Large intestine (tissue), 3 donors: ENCODE results near the gene PARP1. TPM values are rescaled to one million over a fixed set of nuclear protein-coding genes. Genes with fewer than 3 reads are reported as not detected.

ENCODE experiments used
- DNase-seq, 2 donors: peaks; one replicate each; pipeline versions ENCODE4 v3.0.0 to v3.0.0-alpha.2; 2013
- H3K27ac ChIP-seq: one replicate; pipeline ENCODE4 v1.5.1; 2013; ENCODE audit warnings: low read length
- H3K27me3 ChIP-seq: 2 replicates; pipeline ENCODE4 v1.6.1; 2013; ENCODE audit warnings: low read length; ENCODE audit not compliant: control insufficient read depth, insufficient read depth
- H3K36me3 ChIP-seq: 2 replicates; pipeline ENCODE4 v1.6.1; 2013; ENCODE audit warnings: low read length; ENCODE audit not compliant: control insufficient read depth, insufficient read depth
- H3K4me1 ChIP-seq: one replicate; pipeline ENCODE4 v1.6.1; 2013; ENCODE audit warnings: low read length; ENCODE audit not compliant: control insufficient read depth, insufficient read depth
- H3K4me3 ChIP-seq: one replicate; pipeline ENCODE4 v1.5.1; 2013; ENCODE audit warnings: low read length
- H3K9me3 ChIP-seq: one replicate; pipeline ENCODE4 v1.6.1; 2013; ENCODE audit warnings: mild to moderate bottlenecking, low read depth, low read length, moderate library complexity; ENCODE audit not compliant: control insufficient read depth
- WGBS: methylation state at CpG from one replicate; pipeline ENCODE4 v1.1.5; 2013; ENCODE audit warnings: low lambda C conversion rate; ENCODE audit not compliant: insufficient coverage; 5-methylcytosine and 5-hydroxymethylcytosine counted together
- polyA plus RNA-seq: library from polyadenylated mRNA; unstranded; fragments of 120-200 nt; gene quantifications from one replicate; pipeline ENCODE4 v1.2.1, GENCODE V29; 2013

The PARP1 gene
- polyA plus RNA-seq, 1 donor, result 63.0 TPM

- WGBS, result no CpG with 5 or more reads among the region's 2 CpGs
- no peak overlapping the region for H3K27ac ChIP-seq
- H3K36me3 ChIP-seq, result peaks cover 97% of the 10 kb centered on the region
- no peaks in the 10 kb centered on the region for H3K9me3 ChIP-seq
- H3K4me3 ChIP-seq, result no peak overlapping the region
- DNase-seq, result no peak
- no peaks in the 10 kb centered on the region for H3K27me3 ChIP-seq
- no peaks in the 10 kb centered on the region for H3K4me1 ChIP-seq
These were observed 29.8 kb downstream of the PARP1 start for GRCh38 chr1:226378071-226378470.

DNA sequence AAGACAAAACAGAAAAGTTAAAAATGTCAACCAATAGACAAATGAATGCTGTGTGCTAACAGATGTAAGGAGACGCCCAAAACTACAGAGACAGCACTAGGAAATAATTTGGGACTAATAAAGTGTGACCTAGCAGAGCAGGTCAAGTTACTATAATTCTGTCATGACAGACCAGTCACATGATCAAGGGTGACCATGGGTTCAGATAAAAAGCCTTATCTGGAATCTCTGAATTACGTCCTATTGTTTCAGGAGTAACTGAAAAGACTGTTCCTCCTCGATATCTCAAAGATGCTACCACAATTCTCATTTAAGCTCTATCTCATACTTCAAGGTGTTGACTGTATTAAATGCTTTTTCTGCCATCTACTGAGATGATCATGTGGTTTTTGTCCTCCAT lies 31.6 kb downstream of the PARP1 start:
- DNase-seq, result no peak
- Histone ChIP-seq H3K36me3 (peaks cover 96% of the 10 kb centered on the region), H3K9me3 (no peaks in the 10 kb centered on the region)

GRCh38 chr1:226373376-226373775 lies 34.5 kb downstream of the PARP1 start:
- WGBS, result no CpG with 5 or more reads among the region's 7 CpGs
- H3K4me1 ChIP-seq, result no peaks in the 10 kb centered on the region
- no peak overlapping the region for H3K4me3 ChIP-seq
- no peak overlapping the region for H3K27ac ChIP-seq
- H3K9me3 ChIP-seq, result no peaks in the 10 kb centered on the region
- no peak for DNase-seq
- no peaks in the 10 kb centered on the region for H3K27me3 ChIP-seq
- peaks cover 92% of the 10 kb centered on the region for H3K36me3 ChIP-seq

More for the DNA sequence above, 31.6 kb downstream of the PARP1 start:
- WGBS, result no CpG with 5 or more reads among the region's 3 CpGs
- no peaks in the 10 kb centered on the region for H3K4me1 ChIP-seq
- H3K27ac ChIP-seq, result no peak overlapping the region
- H3K27me3 ChIP-seq, result no peaks in the 10 kb centered on the region
- no peak overlapping the region for H3K4me3 ChIP-seq

DNA sequence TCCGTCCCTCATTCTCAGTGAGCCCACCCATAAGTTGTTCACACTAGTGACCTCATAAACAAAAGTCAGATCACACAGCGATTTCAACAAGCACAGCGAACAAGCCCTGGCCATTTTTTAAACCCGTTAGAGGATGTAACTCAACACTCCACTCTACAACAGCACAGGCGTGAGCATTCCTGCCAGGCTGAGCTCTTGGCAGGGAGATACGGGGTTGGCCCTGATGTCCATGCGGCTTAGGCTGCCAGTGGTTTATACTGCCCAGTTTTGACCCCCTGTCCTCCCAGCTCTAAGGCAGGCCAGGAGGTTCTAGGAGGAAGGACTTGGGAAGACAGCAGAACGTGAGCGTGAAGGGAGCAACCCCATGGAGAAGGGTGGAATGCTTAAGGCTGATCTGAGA lies 35.0 kb downstream of the PARP1 start:
- no CpG with 5 or more reads among the region's 9 CpGs for WGBS
- H3K36me3 ChIP-seq, result peaks cover 92% of the 10 kb centered on the region

GRCh38 chr1:226371866-226372490 lies 35.9 kb downstream of the PARP1 start:
- peaks cover 92% of the 10 kb centered on the region for H3K36me3 ChIP-seq
- DNase-seq, result no peak
- no peaks in the 10 kb centered on the region for H3K4me1 ChIP-seq
- WGBS, result no CpG with 5 or more reads among the region's 11 CpGs
- H3K9me3 ChIP-seq, result no peaks in the 10 kb centered on the region
- no peaks in the 10 kb centered on the region for H3K27me3 ChIP-seq
- H3K27ac ChIP-seq, result no peak overlapping the region
- no peak overlapping the region for H3K4me3 ChIP-seq

More for the DNA sequence above, 35.0 kb downstream of the PARP1 start:
- H3K9me3 ChIP-seq, result no peaks in the 10 kb centered on the region
- no peak overlapping the region for H3K4me3 ChIP-seq
- no peaks in the 10 kb centered on the region for H3K4me1 ChIP-seq
- no peak for DNase-seq
- H3K27me3 ChIP-seq, result no peaks in the 10 kb centered on the region
- no peak overlapping the region for H3K27ac ChIP-seq

- DNase-seq, result no peak
- H3K4me3 ChIP-seq, result no peak overlapping the region
- H3K4me1 ChIP-seq, result no peaks in the 10 kb centered on the region
- H3K27ac ChIP-seq, result no peak overlapping the region
- H3K9me3 ChIP-seq, result no peaks in the 10 kb centered on the region
- no CpG with 5 or more reads among the region's 6 CpGs for WGBS
- no peaks in the 10 kb centered on the region for H3K27me3 ChIP-seq
- peaks cover 91% of the 10 kb centered on the region for H3K36me3 ChIP-seq
These were observed 36.7 kb downstream of the PARP1 start for GRCh38 chr1:226371027-226371694.

DNA sequence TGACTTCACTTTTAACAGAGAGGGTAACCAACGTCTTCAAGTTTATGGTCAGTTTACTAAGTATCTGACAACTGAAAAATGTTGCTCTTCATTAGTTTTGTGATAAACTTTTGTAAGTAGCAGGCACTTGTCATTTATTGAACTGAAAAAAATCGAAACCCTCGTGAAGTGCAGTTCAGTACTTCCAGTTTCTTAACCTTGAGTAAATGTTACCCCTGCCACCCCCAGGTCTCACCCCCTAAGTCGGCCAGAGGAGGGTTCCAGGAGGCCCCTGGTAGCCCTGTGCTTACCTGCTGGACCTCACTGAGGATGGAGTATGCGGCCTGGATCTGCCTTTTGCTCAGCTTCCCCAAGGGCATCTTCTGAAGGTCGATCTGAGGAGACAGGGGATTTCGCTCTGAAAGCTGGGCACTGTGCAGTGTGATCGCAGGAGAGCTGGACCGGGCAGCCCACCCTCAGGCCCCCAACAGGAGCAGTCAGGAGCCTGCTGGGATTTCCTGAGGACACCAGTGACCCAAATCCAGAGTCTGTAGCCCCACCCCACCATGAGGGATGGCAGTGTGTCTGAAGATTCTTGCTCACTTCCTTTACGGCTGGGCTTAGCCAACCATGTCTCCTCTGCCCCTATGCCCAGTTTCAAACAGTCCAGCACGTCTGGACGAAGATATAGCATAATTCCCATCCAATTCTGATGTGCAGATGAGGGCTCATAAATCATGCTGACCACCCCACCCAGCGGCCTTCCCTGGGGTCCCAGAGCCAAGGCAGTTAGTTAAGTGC lies 37.6 kb downstream of the PARP1 start:
- peaks cover 92% of the 10 kb centered on the region for H3K36me3 ChIP-seq
- H3K27ac ChIP-seq, result no peak overlapping the region
- no peaks in the 10 kb centered on the region for H3K9me3 ChIP-seq
- H3K27me3 ChIP-seq, result no peaks in the 10 kb centered on the region
- DNase-seq, result no peak
- H3K4me1 ChIP-seq, result no peaks in the 10 kb centered on the region
- WGBS, result 80% methylated on average over 1 of the region's 13 CpGs
- no peak overlapping the region for H3K4me3 ChIP-seq

DNA sequence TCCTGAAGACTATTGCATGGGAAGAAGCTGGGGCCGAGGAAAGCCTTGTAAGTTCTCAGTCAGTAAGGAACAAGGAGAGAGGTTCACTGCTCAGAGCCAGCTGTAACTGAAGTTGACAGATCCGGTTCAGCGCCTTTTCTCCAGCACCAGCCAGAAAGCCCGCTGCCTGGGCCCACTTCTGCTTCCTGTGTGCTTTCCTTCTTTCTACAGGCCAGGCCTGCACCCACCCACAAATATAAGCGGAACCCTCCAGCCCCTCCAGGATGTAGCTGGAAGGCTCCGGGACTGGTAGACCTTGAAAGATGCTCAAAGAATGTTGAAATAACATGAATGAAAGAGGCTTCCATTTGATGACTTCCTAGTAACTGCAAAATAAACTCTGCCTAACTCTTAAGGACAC lies 38.8 kb downstream of the PARP1 start:
- H3K27ac ChIP-seq, result no peak overlapping the region
- no CpG with 5 or more reads among the region's 6 CpGs for WGBS
- DNase-seq, result no peak
- peaks cover 92% of the 10 kb centered on the region for H3K36me3 ChIP-seq
- no peaks in the 10 kb centered on the region for H3K9me3 ChIP-seq
- no peaks in the 10 kb centered on the region for H3K27me3 ChIP-seq
- no peak overlapping the region for H3K4me3 ChIP-seq
- no peaks in the 10 kb centered on the region for H3K4me1 ChIP-seq

DNA sequence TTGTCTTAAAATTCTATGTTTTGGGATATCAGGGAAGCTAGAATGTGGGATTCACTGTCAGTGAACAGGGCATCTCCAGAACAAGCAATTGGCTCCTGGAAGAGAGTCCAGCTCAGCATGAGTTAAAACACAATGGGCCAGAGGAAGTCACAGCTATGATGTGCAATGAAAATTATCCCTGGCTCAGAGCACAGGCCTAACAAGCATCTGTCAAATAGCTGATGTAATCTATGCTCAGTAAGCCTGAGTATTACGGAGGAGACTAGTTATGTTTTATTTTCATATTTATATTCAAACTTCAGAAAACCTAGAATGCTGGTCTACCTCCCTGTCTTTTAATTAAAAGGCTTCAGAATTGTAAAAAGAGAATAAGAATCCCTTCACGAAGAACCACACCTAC lies 41.6 kb downstream of the PARP1 start:
- no CpG with 5 or more reads among the region's 2 CpGs for WGBS
- Histone ChIP-seq H3K27me3 (no peaks in the 10 kb centered on the region), H3K27ac (no peak overlapping the region), H3K36me3 (peaks cover 90% of the 10 kb centered on the region), H3K4me1 (no peaks in the 10 kb centered on the region), H3K4me3 (no peak overlapping the region), H3K9me3 (no peaks in the 10 kb centered on the region)
- DNase-seq, result no peak

DNA sequence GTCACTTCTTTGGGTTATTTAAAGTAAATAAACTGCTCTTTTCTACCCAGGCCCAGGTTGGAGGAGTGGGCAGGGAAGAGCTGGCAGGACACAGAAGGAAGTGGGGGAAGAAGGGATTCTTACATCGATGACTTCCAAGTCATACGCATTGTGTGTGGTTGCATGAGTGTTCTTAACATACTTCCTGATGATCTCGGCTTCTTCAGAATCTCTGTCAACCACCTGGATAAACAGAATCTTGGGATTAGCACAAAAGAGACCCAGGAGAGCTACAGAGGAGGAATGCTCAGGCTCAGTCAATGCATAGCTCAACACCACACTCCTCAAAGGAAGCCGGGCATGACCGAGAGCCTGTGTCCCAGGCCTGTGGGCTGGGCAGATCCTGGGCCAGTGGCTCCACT lies 42.1 kb downstream of the PARP1 start:
- Histone ChIP-seq H3K27ac (no peak overlapping the region), H3K27me3 (no peaks in the 10 kb centered on the region), H3K9me3 (no peaks in the 10 kb centered on the region), H3K4me3 (no peak overlapping the region), H3K36me3 (peaks cover 89% of the 10 kb centered on the region), H3K4me1 (no peaks in the 10 kb centered on the region)
- no CpG with 5 or more reads among the region's 5 CpGs for WGBS
- no peak for DNase-seq
